ENCODE results near the gene MOGAT3.
"Not testable (repeated sequence)": the region's sequence is repeated elsewhere in the genome, so short reads cannot be mapped to it uniquely, and the experiment has no call there.

MOGAT3 gene

GRCh38 chr7:101232141-101232850 lies 31.5 kb upstream of the MOGAT3 start:
- DNase-seq = peak; percentile 75

DNA sequence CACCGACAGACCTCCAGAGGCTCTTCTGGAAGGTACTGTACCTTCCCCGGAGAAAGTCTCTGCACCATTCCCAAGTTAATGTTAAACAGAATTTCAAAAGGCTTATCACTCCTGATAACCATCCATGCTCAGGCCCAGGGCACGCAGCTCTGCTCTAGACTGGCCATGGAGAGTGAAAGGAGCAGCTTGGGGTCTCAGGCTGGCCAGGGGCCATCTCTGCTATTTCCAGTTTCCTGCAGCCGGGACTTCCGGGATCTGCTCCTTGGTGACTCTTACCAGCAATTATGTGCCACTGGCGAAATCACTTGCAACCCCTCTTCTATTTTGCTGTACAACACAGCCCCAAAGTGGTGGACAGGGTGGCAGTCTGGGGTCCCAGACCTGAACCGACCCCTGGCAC lies 30.8 kb upstream of the MOGAT3 start:
- no peak for DNase-seq

DNA sequence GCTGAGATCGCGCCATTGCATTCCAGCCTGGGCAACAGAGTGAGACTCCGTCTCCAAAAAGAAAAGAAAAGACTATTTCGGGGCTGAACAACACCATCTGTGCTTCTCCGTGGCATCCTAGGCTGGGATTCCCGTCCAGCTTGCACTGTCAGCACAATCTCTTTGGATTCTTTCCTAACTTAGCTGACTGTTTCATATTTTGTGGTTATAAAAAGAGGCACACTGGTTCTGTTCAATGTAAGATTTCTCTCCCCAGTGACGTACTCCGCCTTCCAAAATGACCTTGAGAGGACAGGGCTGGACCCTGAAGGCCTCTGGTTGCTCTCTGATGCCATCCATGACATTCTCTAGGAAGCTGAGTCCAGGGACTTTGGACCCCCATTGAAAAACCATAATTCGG lies 25.9 kb upstream of the MOGAT3 start:
- DNase-seq = no peak

GRCh38 chr7:101225650-101226049 lies 24.8 kb upstream of the MOGAT3 start:
- DNase-seq = no peak

DNA sequence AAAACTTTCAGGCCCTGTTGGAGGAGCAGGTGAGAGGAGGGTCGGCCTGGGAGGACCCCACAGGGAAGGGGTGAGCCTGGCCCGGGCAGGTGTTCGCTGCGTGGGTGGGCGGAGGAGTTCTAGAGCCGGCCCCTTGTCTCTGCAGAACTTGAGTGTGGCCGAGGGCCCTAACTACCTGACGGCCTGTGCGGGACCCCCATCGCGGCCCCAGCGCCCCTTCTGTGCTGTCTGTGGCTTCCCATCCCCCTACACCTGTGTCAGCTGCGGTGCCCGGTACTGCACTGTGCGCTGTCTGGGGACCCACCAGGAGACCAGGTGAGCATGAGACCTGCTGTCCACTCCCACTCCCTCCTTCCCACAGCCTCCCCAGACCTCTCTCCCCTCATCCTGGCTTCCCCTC lies 22.7 kb upstream of the MOGAT3 start:
- no peak for DNase-seq

DNA sequence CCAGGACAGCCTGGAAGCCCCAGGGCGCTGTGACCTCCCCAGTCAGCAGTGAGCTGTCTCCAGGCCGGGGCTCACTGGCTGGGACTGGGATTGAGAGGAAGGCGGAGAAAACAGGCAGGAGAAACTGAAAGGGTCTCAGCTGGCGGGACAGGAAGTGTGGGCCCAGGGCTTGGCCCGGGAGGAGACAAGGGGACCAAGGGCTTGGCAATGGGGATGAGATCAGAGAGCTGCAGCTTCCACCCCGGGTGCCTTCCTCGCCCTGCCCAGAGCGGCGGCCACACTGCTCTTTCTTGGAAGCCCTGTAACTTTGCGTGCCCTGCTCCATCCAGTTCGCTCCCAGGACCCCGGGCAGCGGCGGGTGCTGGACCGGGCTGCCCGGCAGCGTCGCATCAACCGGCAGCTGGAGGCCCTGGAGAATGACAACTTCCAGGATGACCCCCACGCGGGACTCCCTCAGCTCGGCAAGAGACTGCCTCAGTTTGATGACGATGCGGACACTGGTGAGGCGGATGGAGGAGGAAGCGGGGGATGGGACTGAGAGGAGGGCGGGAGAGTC lies 21.5 kb upstream of the MOGAT3 start:
- no peak for DNase-seq

DNA sequence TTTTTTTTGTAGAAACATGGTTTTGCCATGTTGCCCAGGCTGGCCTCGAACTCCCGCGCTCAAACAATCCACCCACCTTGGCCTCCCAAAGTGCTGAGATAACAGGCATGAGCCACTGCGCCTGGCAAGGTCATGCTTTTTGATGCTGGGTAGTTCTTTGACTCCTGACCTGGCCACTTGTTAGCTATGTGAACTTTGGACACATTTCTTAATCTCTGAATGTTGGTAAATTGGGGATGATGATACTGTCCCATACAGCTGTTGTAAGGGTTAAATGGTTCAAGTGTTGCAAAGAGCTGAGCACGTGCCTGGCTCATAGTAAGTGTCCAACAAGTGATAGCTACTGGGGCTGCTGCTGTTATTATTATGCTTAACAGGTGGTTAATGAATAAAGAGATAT lies 19.5 kb upstream of the MOGAT3 start:
- no peak for DNase-seq

DNA sequence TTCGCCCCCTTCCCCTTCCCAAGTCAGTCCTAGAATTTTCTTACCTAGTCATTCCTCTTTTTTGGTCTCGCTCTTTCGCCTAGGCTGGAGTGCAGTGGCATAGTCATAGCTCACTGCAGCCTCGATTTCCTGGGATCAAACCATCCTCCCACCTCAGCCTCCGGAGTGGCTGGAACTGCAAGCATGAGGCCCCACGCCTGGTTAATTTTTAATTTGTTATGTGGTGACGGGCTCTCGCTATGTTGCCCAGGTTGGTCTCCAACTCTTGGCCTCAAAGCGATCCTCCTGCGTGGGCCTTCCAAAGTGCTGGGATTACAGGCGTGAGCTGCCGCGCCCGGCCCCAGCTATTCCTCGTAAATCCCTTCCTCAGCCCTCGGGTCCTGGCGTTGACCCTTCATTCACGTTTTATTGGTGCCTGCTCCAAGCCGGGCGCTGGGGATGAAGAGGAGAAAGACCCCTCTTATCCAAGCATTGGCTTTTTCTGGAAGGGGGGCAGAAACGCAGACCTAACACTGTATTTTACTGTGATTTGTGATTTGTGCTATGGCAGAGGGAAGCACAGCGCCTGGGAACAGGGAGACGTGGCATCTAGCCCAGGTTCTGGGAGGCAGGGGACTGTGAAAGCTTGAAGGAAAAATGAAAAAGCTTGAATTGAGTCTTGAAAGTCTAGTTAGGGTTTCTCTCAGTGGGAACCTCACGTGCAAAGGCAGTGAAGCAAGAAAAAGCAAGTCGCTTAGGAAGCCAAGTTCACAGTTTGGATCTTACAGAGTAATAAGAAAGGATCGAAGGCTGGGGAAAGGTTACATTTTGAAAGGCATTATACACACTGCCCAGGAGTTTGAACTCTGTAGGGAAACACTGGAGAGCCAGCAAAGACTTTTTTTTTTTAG lies 17.6 kb upstream of the MOGAT3 start:
- no peak for DNase-seq

DNA sequence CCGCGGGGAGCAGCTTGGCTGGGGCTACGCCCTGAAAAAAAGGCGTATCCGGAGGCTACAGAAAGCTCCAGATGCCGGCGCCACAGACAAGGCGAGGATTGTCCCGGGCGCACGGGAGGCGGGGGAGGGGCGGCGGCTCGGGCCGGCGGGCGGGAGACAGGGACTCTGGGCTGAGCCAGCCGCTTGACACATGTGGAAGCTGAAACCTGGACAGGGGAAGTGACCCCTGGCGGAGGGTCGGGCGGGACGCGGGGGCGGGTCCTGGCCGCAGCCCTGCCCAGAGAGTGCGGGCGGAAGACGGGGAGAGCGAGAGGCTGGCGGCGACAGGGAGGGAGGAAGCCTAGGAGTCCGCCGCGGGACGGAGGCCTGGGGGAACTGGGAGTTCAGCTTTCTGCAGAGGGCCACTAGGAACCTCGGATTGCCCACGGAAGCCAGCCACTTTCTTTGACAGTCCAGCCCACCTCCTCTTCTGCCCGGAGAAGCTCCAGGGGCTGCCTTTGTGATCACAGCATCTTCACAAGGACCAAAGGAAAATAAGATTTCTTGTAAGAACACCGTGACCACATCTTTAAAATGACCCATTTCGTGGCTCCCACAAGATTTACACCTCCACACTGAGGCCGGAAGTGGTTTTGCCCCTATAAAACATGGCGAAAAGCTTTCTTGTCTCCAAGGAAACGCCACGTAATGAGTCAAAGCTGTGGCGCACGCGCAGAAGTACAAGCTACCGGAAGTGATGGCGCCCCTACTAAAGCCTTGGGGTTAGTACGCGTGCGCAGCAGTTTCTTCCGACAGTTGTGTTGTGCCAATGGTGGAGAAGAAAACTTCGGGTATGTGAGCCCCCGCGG lies 16.8 kb upstream of the MOGAT3 start, which contains the start of the genes PLOD3 and ZNHIT1:
TSS of gene PLOD3 (minus strand) at position 194 of the 848 bp plus-strand sequence. CDS start 307 bp downstream, outside the sequence.
TSS of gene ZNHIT1 (plus strand) at position 778 of the 848 bp plus-strand sequence. CDS start at position 809, 31 bp downstream.
- peak; percentile 97 for DNase-seq

DNA sequence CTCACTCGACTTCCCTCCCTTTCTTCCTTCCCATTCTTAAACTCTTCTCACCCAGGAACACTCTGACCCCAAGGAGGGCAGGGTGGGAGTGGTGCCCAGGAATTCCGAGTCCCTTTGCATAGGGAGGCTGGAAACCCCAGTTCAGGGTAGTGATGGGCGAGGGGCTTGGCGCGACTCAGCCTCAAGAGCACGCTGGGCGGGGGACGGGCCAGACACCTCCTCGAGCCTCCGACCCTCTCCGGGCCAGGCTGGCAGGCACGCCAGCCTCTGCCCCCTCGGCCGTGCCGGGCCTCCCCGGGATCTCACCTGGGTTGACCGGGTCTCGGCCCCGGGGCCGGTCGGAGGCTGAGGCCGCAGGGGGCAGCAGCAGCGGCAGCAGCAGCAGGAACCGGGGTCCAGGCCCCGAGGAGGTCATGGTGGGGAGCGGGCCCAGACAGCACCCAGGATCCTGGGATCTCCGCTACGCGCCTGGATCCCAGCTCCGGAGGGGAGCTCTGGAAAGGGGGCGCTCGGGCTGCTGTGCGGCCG lies 16.1 kb upstream of the MOGAT3 start:
- no peak for DNase-seq

DNA sequence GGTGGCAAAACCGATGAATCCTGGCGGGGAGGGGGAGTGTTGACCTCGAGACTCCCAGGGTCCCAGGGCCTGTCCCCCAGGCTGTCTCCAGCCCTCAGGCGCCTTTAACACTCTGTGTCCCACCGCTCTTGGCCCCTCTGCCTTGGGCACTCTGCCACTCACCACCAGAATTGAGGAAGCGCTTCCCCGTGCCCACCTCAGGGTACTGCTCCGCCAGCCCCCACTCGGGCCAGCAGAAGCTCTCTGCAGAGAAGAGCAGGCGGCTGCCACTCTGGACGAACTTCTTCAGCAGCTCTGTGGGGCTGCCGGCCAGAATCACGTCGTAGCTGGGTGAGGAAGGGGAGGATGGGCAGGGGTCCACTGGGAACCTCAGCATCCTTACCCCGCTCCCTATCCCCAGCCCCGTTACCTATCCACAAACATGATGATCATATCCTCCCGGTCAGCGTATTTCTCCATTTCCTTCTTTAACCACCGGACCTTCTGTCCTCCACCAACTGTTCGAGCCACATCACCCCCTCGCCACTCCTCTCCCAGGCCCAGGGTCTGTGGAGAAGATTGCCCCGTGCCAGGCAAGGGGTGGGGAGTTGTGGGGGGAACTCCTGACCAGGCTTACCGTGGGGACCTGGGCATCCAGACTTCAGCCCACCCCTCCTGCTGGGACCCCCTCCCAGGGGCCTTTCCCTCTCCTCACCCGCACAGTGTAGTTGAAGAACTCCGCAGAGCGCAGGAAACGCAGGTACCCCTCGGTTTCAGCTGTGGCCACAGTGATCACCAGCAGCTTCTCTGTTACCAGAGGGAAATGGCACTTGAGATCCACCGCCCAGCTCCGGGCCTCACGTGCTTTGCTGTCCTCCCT lies 15.4 kb upstream of the MOGAT3 start:
- no peak for DNase-seq

GRCh38 chr7:101212014-101212413 lies 11.2 kb upstream of the MOGAT3 start:
- no peak for DNase-seq

GRCh38 chr7:101211501-101211900 lies 10.7 kb upstream of the MOGAT3 start:
- DNase-seq = no peak

DNA sequence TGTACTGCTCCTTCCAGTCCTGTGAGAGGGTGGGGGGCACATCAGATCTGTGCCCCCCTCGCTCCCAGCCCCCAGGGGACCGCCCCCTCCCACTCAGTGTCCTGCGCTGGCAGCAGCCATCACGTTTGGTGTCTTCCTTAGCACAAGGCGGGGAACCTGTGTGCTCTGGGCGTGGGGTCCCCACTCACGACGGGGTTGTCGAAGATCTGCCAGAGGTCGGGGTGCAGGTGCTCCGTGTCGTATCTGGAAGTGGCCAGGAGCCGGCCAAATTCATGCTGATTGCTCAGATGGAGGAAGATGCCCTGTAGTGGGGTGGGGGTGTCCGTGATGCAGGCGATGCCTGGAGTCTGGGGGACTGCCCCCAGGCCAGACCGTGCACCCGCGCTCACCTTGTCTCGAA lies 9.3 kb upstream of the MOGAT3 start:
- no peak for DNase-seq

DNA sequence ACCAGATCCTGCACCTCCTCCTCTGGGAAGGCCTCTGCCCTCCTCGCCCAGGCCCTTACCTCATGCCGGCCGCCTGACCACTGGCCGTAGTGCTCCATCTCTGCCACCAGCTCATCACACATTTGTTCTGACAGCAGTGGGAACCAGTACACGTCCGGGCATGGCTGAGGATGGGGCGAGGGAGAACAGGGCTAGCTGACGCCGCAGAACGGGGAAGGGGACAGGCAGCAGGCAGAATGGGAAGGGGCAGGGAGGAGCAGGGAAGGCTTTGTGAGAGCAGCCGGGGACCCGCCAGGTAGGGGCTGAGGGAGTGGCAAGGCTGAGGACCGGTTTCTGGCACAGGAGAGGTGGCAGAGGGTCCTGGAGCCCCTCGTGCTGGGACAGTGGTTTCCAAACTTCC lies 8.0 kb upstream of the MOGAT3 start:
- no peak for DNase-seq

GRCh38 chr7:101207459-101207858 lies 6.6 kb upstream of the MOGAT3 start:
- DNase-seq = no peak

DNA sequence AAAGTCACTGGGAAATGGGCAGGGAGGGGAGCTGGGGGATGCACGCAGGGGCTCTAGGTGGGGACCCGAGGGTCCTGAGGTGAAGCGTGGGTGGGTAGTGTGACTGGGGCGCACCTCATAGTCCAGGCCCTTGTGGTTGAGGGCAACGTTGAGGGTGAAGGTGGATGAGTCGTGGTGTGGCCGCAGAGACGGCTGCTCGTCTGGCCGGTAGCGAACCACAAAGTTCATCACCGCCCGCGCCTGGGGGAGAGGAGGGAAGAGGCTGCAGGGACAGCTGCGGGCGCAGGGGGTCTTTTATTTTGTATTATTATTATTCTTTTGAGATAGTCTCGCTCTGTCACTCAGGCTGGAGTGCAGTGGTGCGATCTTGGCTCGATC lies 5.8 kb upstream of the MOGAT3 start:
- DNase-seq = no peak

GRCh38 chr7:101205901-101206664 lies 5.2 kb upstream of the MOGAT3 start:
- no peak for DNase-seq

DNA sequence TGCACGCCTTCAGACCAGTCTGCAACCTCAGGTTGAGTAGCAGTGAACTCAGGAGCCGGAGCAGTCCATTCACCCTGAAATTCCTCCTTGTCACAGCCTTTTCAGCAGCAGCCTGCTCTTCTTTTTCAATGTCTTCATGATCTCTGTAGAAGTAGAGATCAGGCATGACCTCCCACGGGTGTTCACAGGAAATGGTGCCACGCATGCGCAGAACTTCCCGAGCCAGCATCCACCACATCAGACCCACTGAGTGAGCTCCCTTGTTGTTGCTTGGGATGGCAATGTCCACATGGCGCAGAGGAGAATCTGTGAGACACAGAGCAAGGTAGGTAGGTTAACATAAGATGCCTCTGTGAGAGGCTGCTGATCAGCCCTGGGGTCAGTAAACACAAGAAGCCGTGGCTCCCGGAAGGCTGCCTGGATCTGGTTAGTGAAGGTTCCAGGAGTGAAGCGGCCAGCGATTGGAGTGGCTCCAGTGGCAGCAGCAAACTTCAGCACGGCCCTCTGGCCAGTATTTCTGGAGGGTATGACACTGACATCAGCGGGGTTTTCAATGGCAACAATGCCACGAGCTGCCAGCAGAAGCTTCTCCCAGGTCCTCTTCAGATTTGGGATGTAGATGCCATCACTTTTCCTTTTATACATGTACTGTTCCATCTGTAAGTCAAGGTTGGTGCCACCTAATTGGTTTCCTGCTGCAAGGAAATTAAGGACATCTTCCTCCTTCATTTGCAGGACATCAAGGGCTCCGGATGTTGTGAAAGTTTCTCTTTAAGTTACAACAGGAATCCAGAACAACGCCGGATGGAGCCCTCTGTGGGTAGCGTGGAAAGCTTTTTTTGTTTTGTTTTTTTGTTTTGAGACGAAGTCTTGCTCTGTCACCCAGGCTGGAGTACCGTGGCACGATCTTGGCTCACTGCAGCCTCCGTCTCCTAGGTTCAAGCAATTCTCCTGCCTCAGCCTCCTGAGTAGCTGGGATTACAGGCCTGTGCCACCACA lies 3.2 kb upstream of the MOGAT3 start:
- not testable (repeated sequence) for DNase-seq

- no peak for DNase-seq
Measured at GRCh38 chr7:101202603-101202918, 1.7 kb upstream of the MOGAT3 start.
